RWPE1 (cell line): ENCODE data around the gene MTX1.

Experiments
- CTCF ChIA-PET: fragments of 350-600 bp; sonication (Branson Sonifier 250); formaldehyde crosslinking; extraction: SDS; loops from one replicate; lab custom pipeline; 2021; lab: Yijun Ruan, JAX
- POLR2A ChIA-PET: fragments of 400-600 bp; formaldehyde crosslinking; extraction: SDS; loops from one replicate; lab custom pipeline; 2020; ENCODE audit warnings: antibody characterized with exemption; ENCODE audit not compliant: low non-redundant PET; lab: Yijun Ruan, JAX
- DNase-seq: peaks from one replicate; pipeline ENCODE4 v3.0.0; 2012; ENCODE audit warnings: low spot score
- H3K27ac ChIP-seq: fragments of 450-650 bp; 2 replicates; pipeline ENCODE4 v1.5.1; 2017
- CTCF ChIP-seq: fragments of 450-650 bp; conservative IDR thresholded peaks from 2 replicates; pipeline ENCODE4 v1.5.1; 2017; ENCODE audit warnings: low read depth, mild to moderate bottlenecking

MTX1 gene

DNA sequence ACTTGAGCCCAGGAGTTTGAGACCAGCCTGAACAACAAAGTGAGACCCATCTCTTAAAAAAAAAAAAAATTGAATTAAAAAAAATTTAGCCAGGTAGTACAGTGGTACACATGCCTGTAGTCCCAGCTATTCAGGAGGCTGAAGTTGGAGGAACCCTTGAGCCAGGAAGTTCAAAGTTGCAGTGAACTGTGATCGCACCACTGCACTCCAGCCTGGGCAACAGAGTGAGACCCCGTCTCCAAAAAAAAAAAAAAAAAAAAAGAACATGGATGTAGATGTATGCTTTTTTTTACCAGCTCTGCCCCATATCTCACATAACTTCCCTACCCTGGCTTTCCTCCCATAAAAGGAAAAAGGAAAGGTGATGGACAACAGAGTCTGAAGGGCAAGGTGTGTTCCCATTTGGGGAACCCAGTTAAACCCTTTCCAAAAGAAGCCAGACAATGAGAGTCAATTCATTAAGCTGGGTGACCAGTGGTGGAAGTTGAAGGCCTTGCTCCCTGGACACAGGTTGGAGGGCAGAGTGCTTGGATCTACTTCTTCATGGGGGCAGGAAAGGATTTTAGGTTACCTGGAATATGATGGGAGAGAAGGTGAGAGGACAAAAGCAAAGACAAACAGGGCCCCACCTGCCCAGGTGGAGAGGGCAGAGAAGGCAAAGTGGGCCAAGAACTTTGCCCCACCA, 38.3 kb upstream of the MTX1 start:
- no peak overlapping the region for H3K27ac ChIP-seq
- ChIA-PET CTCF (interaction anchor here (2.5 to 3.7 kb wide), 2 partner anchors 79 to 85 kb away, joined by 17 to 21 read pairs; no protein-coding TSS in a partner anchor), POLR2A (interaction anchor here (0.6 kb wide), 1 partner anchor 28 kb away, joined by 4 read pairs; no protein-coding TSS in a partner anchor)
- no peak for DNase-seq
- no peak for TF ChIP-seq CTCF

DNA sequence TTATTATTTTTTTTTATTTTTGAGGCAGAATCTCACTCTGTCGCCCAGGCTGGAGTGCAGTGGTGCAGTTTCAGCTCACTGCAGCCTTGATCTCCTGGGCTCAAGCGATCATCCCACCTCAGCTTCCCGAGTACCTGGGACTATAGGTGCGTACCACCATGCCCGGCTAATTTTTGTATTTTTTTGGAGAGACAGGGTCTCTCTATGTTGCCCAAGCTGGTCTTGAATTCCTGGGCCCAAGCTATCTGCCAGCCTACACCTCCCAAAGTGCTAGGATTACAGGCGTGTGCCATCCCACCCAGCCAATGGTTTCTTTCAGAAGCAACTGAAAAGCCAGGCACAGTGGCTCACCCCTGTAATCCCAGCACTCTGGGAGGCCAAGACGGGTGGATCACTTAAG, 37.7 kb upstream of the MTX1 start:
- H3K27ac ChIP-seq = no peak overlapping the region
- ChIA-PET CTCF (interaction anchor here (2.5 to 3.7 kb wide), 2 partner anchors 79 to 85 kb away, joined by 17 to 21 read pairs; no protein-coding TSS in a partner anchor), POLR2A (interaction anchor here (0.6 kb wide), 1 partner anchor 28 kb away, joined by 4 read pairs; no protein-coding TSS in a partner anchor)
- DNase-seq = no peak
- no peak for TF ChIP-seq CTCF

- ChIA-PET POLR2A (interaction anchor here (1.1 kb wide), 1 partner anchor 37 kb away, joined by 7 read pairs; no protein-coding TSS in a partner anchor), CTCF (interaction anchor here (0.7 to 3.7 kb wide), 9 partner anchors 16 to 93 kb away, joined by 3 to 26 read pairs (median 6); partner anchors contain the start of gene EFNA3)
- TF ChIP-seq CTCF = no peak
- no peak for DNase-seq
- H3K27ac ChIP-seq = peak overlapping the region; percentile 87
These were observed 36.4 kb upstream of the MTX1 start for GRCh38 chr1:155171836-155172731.

DNA sequence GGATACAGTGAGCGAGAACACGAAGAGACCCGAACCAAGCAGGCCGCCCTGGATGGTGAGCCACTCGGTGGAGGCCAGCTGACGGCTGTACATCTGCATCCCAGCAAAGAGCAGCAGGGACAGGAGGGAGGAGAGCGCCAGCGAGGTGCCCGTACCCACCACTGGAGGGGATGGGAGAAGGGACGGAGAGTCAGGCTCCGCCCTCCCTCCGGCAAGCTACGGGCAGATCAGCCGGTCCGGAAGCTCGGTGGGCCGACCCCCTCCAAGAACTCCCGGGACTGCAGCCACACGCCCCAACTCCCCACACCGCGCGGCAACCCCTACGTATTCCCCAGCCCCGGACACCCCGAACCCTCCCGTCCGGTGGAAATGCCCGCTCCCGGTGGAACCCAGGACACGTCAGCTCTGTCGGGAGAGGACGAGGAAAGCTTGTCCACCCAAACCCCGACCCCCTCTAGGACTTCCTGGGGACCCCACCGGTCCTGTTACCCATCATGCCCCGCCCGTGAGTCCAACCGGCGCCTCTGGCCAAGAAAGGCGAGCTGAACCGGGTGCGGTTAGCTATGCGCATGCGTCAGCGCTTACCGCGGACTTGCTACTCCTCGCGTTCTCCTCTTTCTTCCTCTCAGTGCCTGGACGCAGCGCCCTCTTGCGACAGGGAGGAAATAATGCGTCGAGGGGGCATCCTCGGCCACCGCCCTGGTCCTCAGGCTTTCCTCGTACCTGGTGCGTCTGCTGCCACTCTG, 35.6 kb upstream of the MTX1 start, which contains the start of gene KRTCAP2:
Gene KRTCAP2, minus strand, starts transcription at position 573 of the 746 bp plus-strand sequence. Its CDS starts 80 bp downstream, at position 493.
- ChIA-PET POLR2A (interaction anchor here (0.6 to 1.1 kb wide), 3 partner anchors 37 to 42 kb away, joined by 3 to 7 read pairs (median 7); no protein-coding TSS in a partner anchor), CTCF (interaction anchor here (0.6 to 3.7 kb wide), 18 partner anchors 9 to 173 kb away, joined by 3 to 26 read pairs (median 4); partner anchors contain the start of gene EFNA3)
- peak within 1 kb of the TSS; percentile 87 for H3K27ac ChIP-seq
- peak; percentile 93 for TF ChIP-seq CTCF
- peak; percentile 98 for DNase-seq

DNA sequence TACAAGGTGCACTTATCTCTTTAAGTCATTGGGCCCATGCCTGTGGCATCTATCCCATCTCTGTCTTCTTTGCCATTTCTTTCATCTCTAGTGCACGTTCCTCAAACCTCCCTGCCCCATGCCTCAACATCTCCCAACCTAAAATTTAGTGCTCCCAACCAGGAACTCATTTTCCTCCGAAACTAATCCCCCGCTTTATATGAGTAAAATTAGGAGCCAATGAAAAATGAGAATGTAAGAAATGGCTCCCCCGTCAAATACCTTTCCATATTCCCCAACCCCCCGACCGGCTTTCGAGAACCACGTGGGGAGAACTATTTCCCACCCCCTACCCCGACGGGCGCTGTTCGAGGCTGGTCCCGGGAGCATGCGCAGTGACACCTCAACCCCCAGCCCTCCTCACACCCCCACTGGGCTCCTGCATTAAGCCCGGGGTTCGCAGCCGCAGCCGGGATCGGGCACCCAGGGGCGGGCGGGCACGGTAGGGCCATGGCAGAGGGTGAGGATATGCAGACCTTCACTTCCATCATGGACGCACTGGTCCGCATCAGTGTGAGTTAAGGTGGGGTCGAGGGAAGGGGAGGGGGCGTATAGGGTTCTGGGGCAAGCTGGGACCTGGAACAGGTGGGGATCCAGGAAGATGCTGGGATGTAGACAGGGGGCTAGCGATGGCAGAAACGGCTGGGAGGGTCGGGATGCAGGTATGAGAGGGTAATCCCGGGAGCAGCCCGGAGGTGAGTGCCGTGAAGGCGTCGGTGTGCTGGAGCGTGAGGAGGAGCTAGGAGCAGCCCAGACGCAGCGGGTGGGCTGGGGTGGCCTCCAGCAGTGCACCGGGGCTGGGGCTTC, 34.8 kb upstream of the MTX1 start, which contains the start of gene TRIM46:
Gene TRIM46, plus strand, starts transcription at position 372 of the 846 bp plus-strand sequence. Its CDS starts 118 bp downstream, at position 490.
- peak; percentile 54 for DNase-seq
- peak; percentile 65; the same call in 1 of the 2 replicates for TF ChIP-seq CTCF
- ChIA-PET CTCF (interaction anchor here (0.6 to 3.7 kb wide), 13 partner anchors 19 to 173 kb away, joined by 3 to 26 read pairs (median 5); partner anchors contain the start of gene EFNA3), POLR2A (interaction anchor here (0.6 to 1.1 kb wide), 2 partner anchors 39 to 43 kb away, joined by 3 to 7 read pairs; no protein-coding TSS in a partner anchor)
- H3K27ac ChIP-seq = peak within 1 kb of the TSS; percentile 87
